Left forelimb (tissue), 1 donor: ENCODE measurements around the gene ZNF444.
"Not testable (repeated sequence)": the region's sequence is repeated elsewhere in the genome, so short reads cannot be mapped to it uniquely, and the experiment has no call there.

Experiments used
- DNase-seq: peaks from one replicate; pipeline ENCODE4 v3.0.0-alpha.2; 2018; ENCODE audit warnings: low spot score

The ZNF444 gene

GRCh38 chr19:56140583-56141416 lies at the start of gene ZNF444:
TSS of gene ZNF444 (plus strand) at chr19:56141287. CDS start at chr19:56146912, 5,625 bp downstream.
- peak; percentile 100 for DNase-seq

GRCh38 chr19:56091751-56092546 lies 49.1 kb upstream of the ZNF444 start:
- no peak for DNase-seq

DNA sequence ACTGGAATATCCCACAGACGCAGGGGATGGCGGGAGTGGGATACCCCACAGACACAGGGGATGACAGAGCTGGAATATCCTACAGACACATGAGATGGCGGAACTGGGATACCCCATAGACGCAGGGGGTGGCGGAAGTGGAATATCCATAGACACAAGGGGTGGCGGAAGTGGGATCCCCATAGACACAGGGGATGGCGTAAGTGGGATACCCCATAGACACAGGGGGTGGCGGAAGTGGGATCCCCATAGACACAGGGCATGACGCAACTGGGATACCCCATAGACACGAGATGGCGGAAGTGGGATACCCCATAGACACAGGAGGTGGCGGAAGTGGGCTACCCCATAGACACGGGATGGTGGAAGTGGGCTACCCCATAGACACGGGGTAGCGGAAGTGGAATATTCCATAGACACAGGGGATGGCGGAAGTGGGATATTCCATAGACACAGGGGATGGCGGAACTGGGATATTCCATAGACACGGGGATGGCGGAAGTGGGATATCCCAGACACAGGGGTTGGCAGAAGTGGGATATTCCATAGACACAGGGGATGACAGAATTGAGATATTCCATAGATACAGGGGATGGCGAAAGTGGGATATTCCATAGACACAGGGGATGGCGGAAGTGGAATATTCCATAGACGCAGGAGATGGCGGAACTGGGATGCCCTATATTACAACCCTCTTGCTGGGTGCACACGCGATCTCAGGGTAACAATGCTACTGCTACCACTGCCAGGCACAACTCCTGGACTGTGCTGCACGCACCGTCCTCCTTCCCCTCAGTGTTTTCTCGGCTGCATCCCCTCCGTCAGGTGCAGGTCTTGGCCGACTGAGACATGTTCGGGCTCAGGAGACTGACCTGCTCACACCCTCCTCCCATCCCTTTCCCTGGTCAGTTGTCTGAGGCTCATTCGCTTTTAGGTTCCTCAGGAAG lies 48.1 kb upstream of the ZNF444 start:
- no peak for DNase-seq

- DNase-seq: no peak
These were observed 46.6 kb upstream of the ZNF444 start for GRCh38 chr19:56094449-56094848.

DNA sequence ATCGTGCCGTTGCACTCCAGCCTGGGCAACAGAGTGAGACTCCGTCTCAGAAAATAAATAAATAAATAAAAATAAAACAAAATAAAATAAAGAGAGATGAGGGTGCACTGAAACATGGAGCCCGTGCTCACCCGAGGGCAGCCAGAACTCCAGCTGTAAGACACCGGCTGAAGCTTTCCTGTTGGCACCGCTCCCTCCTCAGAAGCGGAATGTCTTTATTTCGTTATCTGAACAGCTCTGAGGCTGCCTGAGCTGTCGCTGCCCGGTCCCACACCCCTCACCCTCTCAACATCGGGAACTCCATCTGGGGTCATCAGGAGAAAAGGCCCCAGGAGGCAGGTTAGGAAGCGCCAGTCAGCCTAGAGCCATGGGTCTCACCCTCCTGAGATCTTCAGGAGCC lies 44.4 kb upstream of the ZNF444 start:
- no peak for DNase-seq

GRCh38 chr19:56097306-56097705 lies 43.8 kb upstream of the ZNF444 start:
- no peak for DNase-seq

- DNase-seq: no peak
These were observed 43.3 kb upstream of the ZNF444 start for GRCh38 chr19:56097776-56098175.

DNA sequence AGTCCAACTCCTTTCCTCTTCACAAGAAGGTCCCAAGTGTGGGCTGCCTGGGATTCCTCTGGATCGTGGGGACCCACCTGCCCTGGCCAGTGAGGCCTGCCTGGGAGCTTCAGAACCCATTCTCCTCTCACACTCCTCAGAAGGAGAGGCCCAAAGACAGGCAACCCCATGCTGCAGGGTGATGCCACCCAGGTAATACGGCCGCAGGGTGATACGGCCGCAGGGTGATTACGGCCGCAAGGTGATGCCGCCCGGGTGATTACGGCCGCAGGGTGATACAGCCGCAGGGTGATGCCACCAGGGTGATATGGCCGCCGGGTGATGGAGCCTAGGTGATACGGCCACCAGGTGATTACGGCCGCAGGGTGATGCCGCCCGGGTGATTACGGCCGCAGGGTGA lies 42.9 kb upstream of the ZNF444 start:
- not testable (repeated sequence) for DNase-seq

GRCh38 chr19:56098731-56099568 lies 42.1 kb upstream of the ZNF444 start:
- no peak for DNase-seq

DNA sequence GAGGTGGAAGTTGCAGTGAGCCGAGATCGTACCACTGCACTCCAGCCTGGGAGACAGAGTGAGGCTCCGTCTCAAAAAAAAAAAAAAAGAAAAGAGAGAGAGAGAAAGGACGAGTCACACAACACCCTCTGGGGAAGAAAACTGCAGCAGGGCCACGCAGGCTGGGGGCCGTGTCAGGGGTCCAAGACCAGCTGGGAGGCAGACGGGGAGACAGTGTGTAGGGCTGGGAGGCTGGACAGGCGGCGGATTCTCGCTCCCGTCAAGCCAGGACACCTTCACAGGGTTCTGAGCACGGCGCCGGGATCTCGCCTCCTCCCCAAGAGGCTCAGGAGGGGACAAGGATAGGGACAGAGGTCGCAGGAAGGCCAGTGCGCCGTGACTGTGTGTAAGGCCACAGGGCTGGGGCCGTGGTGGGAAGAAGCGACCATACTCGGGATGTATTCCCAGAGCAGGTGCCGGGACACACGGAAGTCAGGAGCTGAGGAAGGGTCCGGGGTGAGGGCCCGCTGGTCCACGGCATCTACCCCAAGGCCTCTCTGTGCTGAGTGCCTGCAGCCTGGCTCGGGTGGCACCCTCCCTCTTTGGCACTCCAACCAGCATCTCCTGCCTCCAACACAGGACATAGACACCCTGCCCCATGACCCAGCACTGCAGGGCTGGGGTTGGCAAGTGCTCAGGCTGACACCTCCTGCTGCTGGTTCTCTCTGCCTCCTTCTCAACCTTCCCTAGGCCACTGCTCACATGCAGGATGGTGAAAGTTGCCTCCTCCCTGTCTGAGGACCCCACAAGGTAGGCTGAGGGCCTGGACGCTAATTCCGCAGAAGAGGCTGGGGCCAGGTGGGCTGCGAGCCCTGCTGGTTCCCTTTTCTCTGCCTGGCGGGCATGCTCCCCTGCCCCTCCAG lies 41.2 kb upstream of the ZNF444 start:
- DNase-seq: no peak

DNA sequence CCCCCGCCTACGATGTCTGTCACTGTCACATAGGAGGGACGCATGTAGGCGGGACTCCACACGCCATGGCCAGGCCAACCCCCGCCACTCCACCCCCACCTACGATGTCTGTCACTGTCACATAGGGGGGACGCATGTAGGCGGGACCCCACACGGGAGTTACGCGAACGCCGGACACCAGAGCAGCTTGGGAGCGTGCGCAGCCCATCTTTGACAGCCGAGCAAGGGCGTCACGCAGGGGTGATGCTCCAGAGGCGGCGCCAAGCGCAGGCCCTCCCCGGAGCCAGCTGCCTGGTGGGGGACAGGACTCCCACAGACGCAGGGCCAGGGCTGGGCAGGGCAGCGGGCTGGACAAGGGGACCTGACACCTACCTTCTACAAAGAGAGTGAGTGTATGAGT lies 40.0 kb upstream of the ZNF444 start:
- no peak for DNase-seq

- no peak for DNase-seq
These were observed 39.1 kb upstream of the ZNF444 start for GRCh38 chr19:56101746-56102535.

GRCh38 chr19:56103027-56103614 lies 38.0 kb upstream of the ZNF444 start:
- DNase-seq: no peak

GRCh38 chr19:56104423-56104822 lies 36.7 kb upstream of the ZNF444 start:
- no peak for DNase-seq

DNA sequence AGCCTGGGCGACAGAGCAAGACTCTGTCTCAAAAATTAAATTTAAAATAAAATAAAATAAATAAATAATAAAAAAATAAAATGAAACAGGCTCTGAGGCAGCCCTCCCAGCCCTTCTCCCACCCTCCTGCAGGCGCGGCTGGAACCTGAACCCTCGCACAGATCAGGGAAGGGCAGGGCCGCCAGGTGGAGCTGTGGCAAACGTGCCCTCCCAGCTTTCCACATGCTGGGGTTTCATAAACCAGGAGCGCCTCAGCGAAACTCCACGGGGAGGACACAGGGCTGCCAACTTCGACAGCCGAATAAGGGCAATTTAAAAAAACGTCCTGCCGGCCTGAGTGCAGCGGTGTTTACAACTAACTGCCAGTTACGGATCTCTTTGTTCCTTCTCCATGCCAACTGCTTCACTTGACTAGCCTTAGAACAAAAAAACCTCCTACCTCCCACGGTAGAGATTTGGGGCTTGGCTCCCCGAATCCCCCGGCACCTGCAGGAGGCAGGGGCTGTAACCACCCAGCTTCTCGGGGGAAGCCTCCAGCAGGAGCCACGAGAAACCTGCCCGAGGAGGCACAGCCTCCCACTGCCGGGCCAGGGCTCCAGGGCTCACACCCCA lies 35.9 kb upstream of the ZNF444 start:
- no peak for DNase-seq

DNA sequence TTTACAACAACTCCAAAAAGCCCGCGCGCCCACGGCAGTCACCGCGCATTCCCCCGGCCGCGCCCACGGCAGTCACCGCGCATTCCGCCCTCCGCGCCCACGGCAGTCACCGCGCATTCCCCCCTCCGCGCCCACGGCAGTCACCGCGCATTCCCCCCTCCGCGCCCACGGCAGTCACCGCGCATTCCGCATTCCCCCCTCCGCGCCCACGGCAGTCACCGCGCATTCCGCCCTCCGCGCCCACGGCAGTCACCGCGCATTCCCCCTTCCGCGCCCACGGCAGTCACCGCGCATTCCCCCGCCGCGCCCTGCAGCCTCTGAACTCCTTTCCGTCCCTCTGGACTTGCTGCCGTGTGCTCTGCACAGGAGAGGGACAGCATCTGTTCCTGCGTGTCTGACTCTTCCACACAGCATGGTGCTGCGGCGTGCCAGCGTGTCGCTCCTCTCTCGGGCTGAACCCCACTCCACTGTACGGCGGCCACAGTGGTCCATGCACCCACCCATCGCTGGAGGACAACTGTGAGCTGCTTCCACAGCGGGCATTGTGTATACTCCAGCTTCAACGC lies 35.2 kb upstream of the ZNF444 start:
- DNase-seq: not testable (repeated sequence)

- no peak for DNase-seq
These were observed 34.7 kb upstream of the ZNF444 start for GRCh38 chr19:56106397-56106849.

- DNase-seq: no peak
These were observed 34.1 kb upstream of the ZNF444 start for GRCh38 chr19:56106993-56107392.
